Pancreas (tissue), 10 donors: Measurements from ENCODE around the gene PATL2. TPM values are rescaled to one million over a fixed set of nuclear protein-coding genes. Genes with fewer than 3 reads are reported as not detected.
A peak's percentile ranks its signal among the peaks of the same experiment; 100 is the strongest.
"Not testable (repeated sequence)": the region's sequence is repeated elsewhere in the genome, so short reads cannot be mapped to it uniquely, and the experiment has no call there.

ENCODE experiments used
- ATAC-seq, 4 donors: fragments of 200-7000 bp; cut with Tn5 transposase; one replicate each; pipeline versions ENCODE4 v1.8.0 to v1.9.1; 2020; ENCODE audit warnings: mild to moderate bottlenecking in 4 of 4, moderate library complexity in 4 of 4
- DNase-seq, 6 donors: peaks; one replicate each; pipeline ENCODE4 v3.0.0-alpha.2; 2020
- FAIRE-seq: peaks from 2 replicates; lab custom pipeline; 2012; peaks lifted over from hg19 to GRCh38; lab: Jason Lieb, UNC
- H3K27ac ChIP-seq, 4 donors: fragments of 200-600 bp; sonication (generic); 1 replicate in 3 of 4; 2 replicates in 1 of 4; pipeline versions ENCODE4 v1.5.0 to v1.8.0; 2020
- H3K27me3 ChIP-seq, 4 donors: fragments of 200-600 bp; one replicate each; pipeline ENCODE4 v1.8.0; 2021
- H3K36me3 ChIP-seq, 3 donors: fragments of 200-600 bp; sonication (generic) in 1 of 3; one replicate each; pipeline versions ENCODE4 v1.5.0 to v1.8.0; 2020 to 2021
- H3K4me1 ChIP-seq, 3 donors: fragments of 200-600 bp; one replicate each; pipeline ENCODE4 v1.8.0; 2021
- H3K4me3 ChIP-seq, 4 donors: fragments of 200-600 bp; sonication (generic) in 2 of 4; one replicate each; pipeline versions ENCODE4 v1.5.0 to v1.8.0; 2020 to 2021
- H3K9me3 ChIP-seq, 4 donors: fragments of 200-600 bp; one replicate each; pipeline ENCODE4 v1.8.0; 2021
- WGBS, 2 donors: extraction: QIAGEN DNeasy Blood & Tissue Kit; methylation state at CpG; one replicate each; pipeline ENCODE4 v1.1.7; 2013; 5-methylcytosine and 5-hydroxymethylcytosine counted together
- intact Hi-C, 3 donors: fragments of 100-400 bp; cut with DNase I; formaldehyde crosslinking; loops; one replicate each; pipeline versions ENCODE4 v1.11.1 to v1.14.2; 2022
- polyA plus RNA-seq, 2 donors: library from polyadenylated mRNA; stranded (reverse); fragments of 200-250 nt; gene quantifications; one replicate each; pipeline ENCODE4 v1.2.3, GENCODE V29; 2013
- total RNA-seq, 6 donors: library from RNA; stranded (reverse); fragmentation: NEBNext Ultra II Directional in 4 of 6; extraction: Animal tissue kit (Norgen Biotek cat#: 25700) in 4 of 6; gene quantifications; one replicate each; pipeline versions ENCODE4 v1.2.1 to v1.2.4, GENCODE V29; 2021 to 2023
- TF ChIP-seq, protein P1 (sequence below), 4 donors: fragments of 200-600 bp; sonication (generic) in 3 of 4; IDR thresholded peaks; one replicate each; pipeline versions ENCODE4 v1.5.0 to v1.8.0; 2021; ENCODE audit warnings: antibody characterized with exemption in 4 of 4
- donor health status: healthy with polysubstance abuse.
- donor health status: DM: no; HTN: no; CAD: no; lungs with moderate emphysema.
- donor health status: DM: no; HTN: no; CAD: no.
- donor health status: control.
- donor health status: control.
- donor health status: Bipolar disorder and iron deficiency.
- donor health status: DM: yes; HTN: yes; CAD: no.
- donor health status: DM: no; HTN: no; CAD: no.
- donor health status: DM: no; HTN: no; CAD: no.
- donor health status: DM: yes; HTN: yes; CAD: no.

Gene PATL2
- total and polyA plus RNA-seq, 8 donors = 0.24 to 1.6 (median 0.63) TPM

- DNase-seq (no peak), FAIRE-seq (no peak), ATAC-seq (no peak)
- H3K4me1 ChIP-seq = no peaks in the 10 kb centered on the region
- no peak overlapping the region for H3K4me3 ChIP-seq
- no peaks in the 10 kb centered on the region for H3K27me3 ChIP-seq
- H3K36me3 ChIP-seq = peaks cover 0 to 40% (median 15%) of the 10 kb centered on the region in 3 donors
- 96% methylated on average over 5 of the region's 5 CpGs for WGBS, 2 donors
- TF ChIP-seq, protein P1, sequence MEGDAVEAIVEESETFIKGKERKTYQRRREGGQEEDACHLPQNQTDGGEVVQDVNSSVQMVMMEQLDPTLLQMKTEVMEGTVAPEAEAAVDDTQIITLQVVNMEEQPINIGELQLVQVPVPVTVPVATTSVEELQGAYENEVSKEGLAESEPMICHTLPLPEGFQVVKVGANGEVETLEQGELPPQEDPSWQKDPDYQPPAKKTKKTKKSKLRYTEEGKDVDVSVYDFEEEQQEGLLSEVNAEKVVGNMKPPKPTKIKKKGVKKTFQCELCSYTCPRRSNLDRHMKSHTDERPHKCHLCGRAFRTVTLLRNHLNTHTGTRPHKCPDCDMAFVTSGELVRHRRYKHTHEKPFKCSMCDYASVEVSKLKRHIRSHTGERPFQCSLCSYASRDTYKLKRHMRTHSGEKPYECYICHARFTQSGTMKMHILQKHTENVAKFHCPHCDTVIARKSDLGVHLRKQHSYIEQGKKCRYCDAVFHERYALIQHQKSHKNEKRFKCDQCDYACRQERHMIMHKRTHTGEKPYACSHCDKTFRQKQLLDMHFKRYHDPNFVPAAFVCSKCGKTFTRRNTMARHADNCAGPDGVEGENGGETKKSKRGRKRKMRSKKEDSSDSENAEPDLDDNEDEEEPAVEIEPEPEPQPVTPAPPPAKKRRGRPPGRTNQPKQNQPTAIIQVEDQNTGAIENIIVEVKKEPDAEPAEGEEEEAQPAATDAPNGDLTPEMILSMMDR (IDR thresholded peaks at IDR 0.05) = no peak
- intact Hi-C loops = no loop called here
- no peak overlapping the region for H3K27ac ChIP-seq
- H3K9me3 ChIP-seq = no peaks in the 10 kb centered on the region
These were observed 77.5 kb downstream of the PATL2 start for GRCh38 chr15:44633603-44634002.

DNA sequence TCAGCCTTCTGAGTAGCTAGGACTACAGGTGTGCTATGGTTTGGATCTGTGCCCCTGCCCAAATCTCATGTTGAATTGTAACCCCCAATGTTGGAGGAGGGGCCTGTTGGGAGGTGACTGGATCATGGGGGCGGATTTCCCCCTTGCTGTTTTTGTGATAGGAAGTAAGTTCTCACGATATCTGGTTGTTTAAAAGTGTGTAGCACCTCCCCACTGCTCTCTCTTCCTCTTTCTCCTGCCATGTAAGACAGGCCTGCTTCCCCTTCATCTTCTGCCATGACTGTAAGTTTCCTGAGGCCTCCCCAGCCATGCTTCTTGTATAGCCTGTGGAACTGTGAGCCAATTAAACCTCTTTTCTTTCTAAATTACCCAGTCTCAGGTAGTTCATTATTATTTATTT is 85.8 kb downstream of the PATL2 start:
- H3K27me3 ChIP-seq, H3K27ac ChIP-seq, FAIRE-seq, H3K9me3 ChIP-seq, H3K4me1 ChIP-seq, intact Hi-C loops, DNase-seq, ATAC-seq, H3K4me3 ChIP-seq: not testable (repeated sequence)
- peaks cover 0 to 64% (median 7%) of the 10 kb centered on the region in 3 donors for H3K36me3 ChIP-seq
- WGBS, 2 donors = 94 to 97% methylated on average over 2 of the region's 2 CpGs

- peaks cover 0 to 60% (median 6%) of the 10 kb centered on the region in 3 donors for H3K36me3 ChIP-seq
These were observed 87.9 kb downstream of the PATL2 start for GRCh38 chr15:44623178-44623577.

DNA sequence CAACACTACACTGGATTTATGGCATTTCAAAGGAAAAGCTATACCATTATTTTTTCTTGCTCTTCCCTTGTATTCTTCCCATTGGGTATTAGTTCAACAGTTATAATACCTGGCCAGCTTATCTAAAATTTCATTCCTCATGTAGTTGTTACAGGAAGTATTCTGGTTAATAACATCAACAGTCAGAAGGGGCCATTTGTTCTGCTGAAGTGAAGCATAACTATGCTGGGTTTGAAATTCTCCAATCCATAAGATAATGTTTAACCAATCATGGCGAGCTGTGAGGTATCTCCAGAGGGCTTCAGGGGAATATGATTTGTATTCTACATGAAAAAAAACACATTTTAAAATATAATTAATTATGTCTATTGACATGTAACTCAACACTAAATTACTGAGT is 91.0 kb downstream of the PATL2 start:
- ATAC-seq (peak in 1 of 4 donors; percentile 25), FAIRE-seq (no peak), DNase-seq (no peak)
- Histone ChIP-seq H3K4me1 (no peaks in the 10 kb centered on the region), H3K36me3 (peaks cover 0 to 56% (median 11%) of the 10 kb centered on the region in 3 donors), H3K9me3 (no peaks in the 10 kb centered on the region), H3K4me3 (no peak overlapping the region), H3K27me3 (no peaks in the 10 kb centered on the region), H3K27ac (no peak overlapping the region)
- 71 to 85% methylated on average over 1 of the region's 1 CpG for WGBS, 2 donors
- TF ChIP-seq, protein P1 (IDR thresholded peaks at IDR 0.05) = no peak
- intact Hi-C loops = no loop called here

More at GRCh38 chr15:44623178-44623577, 87.9 kb downstream of the PATL2 start:
- Histone ChIP-seq H3K27me3 (no peaks in the 10 kb centered on the region), H3K27ac (no peak overlapping the region), H3K9me3 (no peaks in the 10 kb centered on the region), H3K4me3 (no peak overlapping the region), H3K4me1 (no peaks in the 10 kb centered on the region)
- ATAC-seq (no peak), FAIRE-seq (no peak), DNase-seq (no peak)
- TF ChIP-seq, protein P1 (IDR thresholded peaks at IDR 0.05) = no peak
- intact Hi-C loops = no loop called here

DNA sequence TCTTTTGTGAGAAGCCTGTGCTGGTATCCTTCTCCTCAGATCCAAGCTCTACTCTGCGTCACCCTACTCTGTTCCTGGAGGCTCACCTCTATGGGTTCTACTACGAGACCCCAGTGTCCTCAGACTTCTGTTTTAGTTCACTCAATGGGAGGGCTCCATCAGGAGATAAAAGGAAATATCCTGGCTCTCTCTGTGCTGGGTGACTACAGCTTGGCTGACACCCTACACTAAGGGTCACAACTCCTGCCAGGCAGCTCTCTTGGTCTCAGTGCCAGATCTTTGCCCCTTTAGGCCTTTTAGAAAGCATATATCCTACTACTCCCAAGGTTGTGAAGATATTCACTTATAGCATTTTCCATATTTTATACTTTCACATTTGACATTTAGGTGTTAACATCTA is 94.1 kb downstream of the PATL2 start:
- ATAC-seq = no peak
- Histone ChIP-seq H3K4me3 (no peak overlapping the region), H3K4me1 (no peaks in the 10 kb centered on the region), H3K36me3 (peaks cover 0 to 46% (median 13%) of the 10 kb centered on the region in 3 donors), H3K9me3 (no peaks in the 10 kb centered on the region), H3K27me3 (no peaks in the 10 kb centered on the region), H3K27ac (no peak overlapping the region)
- intact Hi-C loops = no loop called here
- DNase-seq = no peak
- 99 to 100% methylated on average over 2 of the region's 2 CpGs for WGBS, 2 donors
- TF ChIP-seq, protein P1 (IDR thresholded peaks at IDR 0.05) = no peak
- FAIRE-seq = no peak

Other genes starting within 250 kb of the PATL2 start
- 10 to 100 TPM; 37.8 to 88.2 (median 58.7) TPM for gene EIF3J, start 174.2 kb downstream of the PATL2 start, total RNA-seq
- gene EIF3J, start 174.2 kb downstream of the PATL2 start, polyA plus RNA-seq = 10 to 100 TPM; 21.0 to 29.1 TPM
- 10 to 100 TPM; 28.5 to 61.1 (median 38.0) TPM for gene SPG11, start 47.7 kb downstream of the PATL2 start, total RNA-seq
- 10 to 100 TPM; 21.6 to 31.1 TPM for gene SPG11, start 47.7 kb downstream of the PATL2 start, polyA plus RNA-seq
- gene B2M, start 194 bp upstream of the PATL2 start, total RNA-seq = 1,000 to 10,000 TPM in 2 of 6 donors, 100 to 1,000 TPM in 4; 209 to 1,305 (median 374) TPM
- gene B2M, start 194 bp upstream of the PATL2 start, polyA plus RNA-seq = 1,000 to 10,000 TPM in 1 of 2 donors, 100 to 1,000 TPM in 1; 443 to 1,072 TPM
- 10 to 100 TPM in 1 of 6 donors, 1 to 10 TPM in 5; 2.4 to 15.8 (median 4.5) TPM for gene TRIM69, start 25.2 kb upstream of the PATL2 start, total RNA-seq
- 1 to 10 TPM; 4.3 to 5.7 TPM for gene TRIM69, start 25.2 kb upstream of the PATL2 start, polyA plus RNA-seq
- gene TERB2, start 245.4 kb upstream of the PATL2 start, total RNA-seq = not detected
- gene TERB2, start 245.4 kb upstream of the PATL2 start, polyA plus RNA-seq = not detected